ENCODE data around the gene TMEM164.

The TMEM164 gene

GRCh38 chrX:110003167-110004156 is 548 bp downstream of the TMEM164 start:
- no peak for DNase-seq (ENCODE audit: low read depth in 2 of 3, low spot score in 2 of 3)

DNA sequence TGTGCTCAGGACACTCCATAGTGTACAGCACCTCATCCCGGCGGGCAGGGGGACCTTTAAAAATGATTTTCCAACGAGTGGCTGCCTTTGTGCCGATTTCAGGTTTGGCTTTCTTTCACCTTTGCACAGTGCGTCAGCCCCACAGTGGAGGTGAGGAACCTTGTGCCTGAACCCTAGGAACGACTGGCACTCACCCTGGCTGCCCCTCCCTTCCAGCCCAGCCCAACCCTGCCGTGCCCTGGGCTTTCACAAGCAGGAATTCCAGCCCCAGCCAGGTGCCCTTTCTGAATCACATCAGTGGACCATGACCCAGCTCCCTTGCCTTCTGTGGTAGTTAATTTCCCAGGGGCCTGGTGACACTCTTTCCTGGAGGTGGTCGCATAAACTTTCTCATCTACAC is 1.3 kb downstream of the TMEM164 start:
- DNase-seq (ENCODE audit: low read depth in 2 of 3, low spot score in 2 of 3), result no peak

- DNase-seq (ENCODE audit: low read depth in 2 of 3, low spot score in 2 of 3), result no peak
Observed at GRCh38 chrX:110004731-110005369, 1.9 kb downstream of the TMEM164 start.

GRCh38 chrX:110006161-110006560 is 3.2 kb downstream of the TMEM164 start:
- no peak for DNase-seq (ENCODE audit: low read depth in 2 of 3, low spot score in 2 of 3)

DNA sequence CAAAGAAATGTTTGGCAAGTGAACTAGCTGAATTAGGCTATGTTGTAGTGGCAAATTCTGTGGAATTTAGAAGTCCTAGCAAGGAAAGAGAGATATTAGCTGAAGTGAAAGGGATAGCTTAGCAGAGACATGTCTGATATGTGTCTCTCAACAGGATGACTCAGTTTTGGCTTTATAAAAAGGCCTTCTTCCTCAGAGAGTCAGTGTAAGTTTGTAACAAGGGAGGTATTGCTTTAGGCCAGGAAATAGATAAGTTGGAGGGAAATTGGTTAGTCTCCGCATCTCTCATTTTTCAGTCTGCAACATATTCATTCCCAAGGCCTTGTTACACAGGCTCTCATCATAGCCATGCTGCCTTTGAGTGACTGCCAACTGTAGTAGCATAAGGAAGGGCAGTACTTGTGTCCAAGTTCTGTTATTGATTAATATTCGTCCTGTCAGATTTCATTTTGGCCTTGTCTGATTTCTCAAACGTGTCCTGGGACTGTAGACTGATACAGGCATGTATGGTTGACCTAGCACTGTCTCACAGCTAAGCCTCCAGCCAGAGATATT is 4.0 kb downstream of the TMEM164 start:
- no peak for DNase-seq (ENCODE audit: low read depth in 2 of 3, low spot score in 2 of 3)

DNA sequence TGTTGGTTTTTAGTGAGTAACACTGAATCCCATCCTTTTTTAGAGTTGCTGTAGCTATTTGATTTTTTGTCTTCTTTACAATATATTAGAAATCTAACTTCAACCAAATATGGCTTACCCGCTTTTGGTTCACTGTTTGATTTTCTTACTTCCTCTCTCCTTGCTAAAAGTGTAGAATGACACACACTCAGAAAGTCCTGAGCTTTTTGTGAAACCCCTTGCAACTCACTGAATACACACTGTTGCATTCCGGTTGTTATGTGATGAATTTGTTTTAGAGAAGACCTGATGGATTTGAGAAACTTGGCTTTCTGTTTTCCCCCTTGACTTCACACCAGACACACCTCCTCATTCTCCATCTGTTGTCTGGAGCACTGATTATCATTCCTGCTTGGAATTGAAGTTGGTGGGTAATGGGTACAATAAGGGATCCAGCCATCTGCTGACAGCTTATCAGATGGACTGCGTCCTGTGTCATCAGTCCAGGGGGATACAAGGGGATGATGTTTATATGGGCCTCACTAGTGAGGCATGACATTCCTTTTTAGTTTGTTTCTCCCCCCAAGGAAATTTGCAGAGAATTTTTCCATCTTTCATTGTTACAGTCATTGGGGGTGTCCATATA is 5.2 kb downstream of the TMEM164 start:
- no peak for DNase-seq (ENCODE audit: low read depth in 2 of 3, low spot score in 2 of 3)

GRCh38 chrX:110012818-110013485 is 10.0 kb downstream of the TMEM164 start:
- DNase-seq (ENCODE audit: low read depth in 2 of 3, low spot score in 2 of 3), result no peak

- no peak for DNase-seq (ENCODE audit: low read depth in 2 of 3, low spot score in 2 of 3)
Observed at GRCh38 chrX:110013968-110014367, 11.1 kb downstream of the TMEM164 start.

DNA sequence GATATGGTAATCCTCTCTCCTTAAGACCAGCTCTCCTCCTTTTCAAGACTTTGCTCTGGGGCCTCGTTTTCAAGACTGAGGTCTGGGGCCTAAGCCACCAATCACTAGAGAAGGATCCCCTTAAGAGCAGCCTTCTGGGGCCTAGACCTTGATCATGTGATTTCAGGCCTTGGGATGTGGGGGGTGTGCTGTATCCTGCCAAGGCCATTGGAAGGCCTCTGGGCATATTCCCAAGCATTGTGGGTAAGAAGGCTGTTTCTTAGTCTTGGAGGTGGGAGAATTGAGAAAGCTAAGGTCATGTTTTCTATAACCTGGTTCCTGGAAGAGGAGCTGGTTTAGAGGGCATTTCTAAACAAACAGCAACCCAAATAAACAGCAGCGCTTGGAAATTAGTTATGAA is 12.1 kb downstream of the TMEM164 start:
- DNase-seq (ENCODE audit: low read depth in 2 of 3, low spot score in 2 of 3), result no peak

GRCh38 chrX:110015915-110016314 is 13.0 kb downstream of the TMEM164 start:
- DNase-seq (ENCODE audit: low read depth in 2 of 3, low spot score in 2 of 3), result no peak

GRCh38 chrX:110020536-110020935 is 17.6 kb downstream of the TMEM164 start:
- no peak for DNase-seq (ENCODE audit: low read depth in 2 of 3, low spot score in 2 of 3)

DNA sequence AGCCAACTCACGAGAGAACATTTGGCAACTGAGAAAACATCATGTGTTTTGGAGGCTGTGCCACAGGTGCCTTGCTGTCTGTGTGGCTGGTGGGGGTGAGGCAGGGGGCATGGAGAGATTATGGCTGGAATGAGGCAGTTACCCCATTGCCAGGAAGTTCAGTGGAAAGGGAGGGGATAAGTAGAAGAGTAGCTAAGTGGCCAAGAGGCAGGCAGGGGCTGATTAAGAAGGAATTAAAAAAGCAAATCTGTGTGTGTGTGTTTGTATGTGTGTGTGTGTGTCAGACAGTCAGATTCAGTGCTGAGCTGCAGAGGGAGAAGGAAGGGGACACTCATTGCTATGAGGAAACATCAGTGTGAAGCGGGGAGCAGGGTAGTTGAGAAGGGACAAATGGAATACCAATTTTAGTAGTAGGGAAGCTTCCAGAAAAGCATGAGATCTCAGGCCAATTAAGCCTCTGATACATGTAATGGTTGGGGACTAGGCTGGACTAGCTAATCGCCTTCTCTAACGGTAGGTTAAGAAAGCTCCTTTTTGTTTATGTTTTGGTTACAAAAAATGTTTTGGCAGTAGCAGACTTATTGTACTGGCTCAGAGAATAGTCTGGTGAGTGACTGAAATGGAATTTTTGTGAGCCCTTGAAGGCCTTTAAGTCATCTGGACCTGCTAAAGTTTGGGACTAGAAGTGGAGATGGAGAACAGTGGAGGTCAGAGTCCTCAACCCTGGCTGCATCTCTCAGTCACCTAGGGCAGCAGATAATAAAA is 18.5 kb downstream of the TMEM164 start:
- DNase-seq (ENCODE audit: low read depth in 2 of 3, low spot score in 2 of 3), result no peak

- no peak for DNase-seq (ENCODE audit: low read depth in 2 of 3, low spot score in 2 of 3)
Observed at GRCh38 chrX:110022599-110023448, 19.9 kb downstream of the TMEM164 start.

DNA sequence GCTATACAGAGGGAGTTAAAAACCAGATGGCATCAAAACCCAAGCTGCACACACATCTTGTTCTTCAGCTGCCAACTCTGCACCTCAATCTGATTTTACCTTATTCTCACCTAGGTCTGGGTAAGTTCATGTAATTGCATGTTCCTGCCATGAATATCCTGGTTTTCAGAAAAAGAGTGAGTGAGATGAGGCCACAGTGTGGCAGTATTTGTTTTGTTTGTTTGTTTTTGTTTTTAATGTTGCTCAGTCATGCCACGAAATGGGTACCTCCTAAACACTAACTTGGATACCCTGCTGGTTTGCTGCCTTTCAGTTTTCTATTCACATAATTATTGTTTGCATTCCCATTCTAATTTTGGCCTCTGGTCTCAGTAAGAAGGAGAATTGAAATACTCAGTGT is 22.5 kb downstream of the TMEM164 start:
- DNase-seq (ENCODE audit: low read depth in 2 of 3, low spot score in 2 of 3), result no peak

GRCh38 chrX:110026099-110026844 is 23.4 kb downstream of the TMEM164 start:
- no peak for DNase-seq (ENCODE audit: low read depth in 2 of 3, low spot score in 2 of 3)

- no peak for DNase-seq (ENCODE audit: low read depth in 2 of 3, low spot score in 2 of 3)
Observed at GRCh38 chrX:110032534-110033147, 29.7 kb downstream of the TMEM164 start.

- no peak for DNase-seq (ENCODE audit: low read depth in 2 of 3, low spot score in 2 of 3)
Observed at GRCh38 chrX:110034036-110034435, 31.1 kb downstream of the TMEM164 start.

Data from activated CD8-positive, alpha-beta memory T cell treated with anti-CD3 and anti-CD28 coated beads for 48 hours (primary cell).